CD4-positive, alpha-beta T cell (primary cell): ENCODE results near the gene NUFIP1. TPM values are rescaled to one million over a fixed set of nuclear protein-coding genes. Genes with fewer than 3 reads are reported as not detected.

Source experiments
- ATAC-seq: fragments of 200-7000 bp; cut with Tn5 transposase; one replicate; pipeline ENCODE4 v1.10.0; 2022; ENCODE audit warnings: mild to moderate bottlenecking; ENCODE audit not compliant: poor library complexity
- CTCF ChIA-PET: fragments of 350-600 bp; sonication (Branson Sonifier 250); formaldehyde crosslinking; loops from one replicate; lab custom pipeline; 2021; ENCODE audit warnings: antibody characterized with exemption, inconsistent platforms; lab: Charles Lee
- POLR2A ChIA-PET: fragments of 350-600 bp; sonication (Branson Sonifier 250); formaldehyde crosslinking; loops from one replicate; lab custom pipeline; 2021; ENCODE audit warnings: antibody characterized with exemption, inconsistent platforms; lab: Charles Lee
- DNase-seq, 14 experiments: peaks; one replicate each; pipeline ENCODE4 v3.0.0-alpha.2; 2013 to 2020; ENCODE audit warnings: mixed read lengths in 2 of 14
- H3K27ac ChIP-seq, 2 donors: one replicate each; pipeline versions ENCODE4 v1.5.1 to v1.7.0; 2013; ENCODE audit warnings: low read length in 2 of 2, low read depth in 1 of 2, mild to moderate bottlenecking in 1 of 2
- H3K27me3 ChIP-seq, 2 experiments: 1 replicate in 1 of 2; 2 replicates in 1 of 2; pipeline versions ENCODE4 v1.6.1 to v1.7.0; 2013; ENCODE audit warnings: low read length in 2 of 2, control low read depth in 1 of 2, mild to moderate bottlenecking in 1 of 2, moderate library complexity in 1 of 2; ENCODE audit not compliant: insufficient read depth in 2 of 2, control insufficient read depth in 1 of 2
- H3K36me3 ChIP-seq: one replicate; pipeline ENCODE4 v1.6.1; 2013; ENCODE audit warnings: low read length, control low read depth; ENCODE audit not compliant: insufficient read depth
- H3K4me1 ChIP-seq: one replicate; pipeline ENCODE4 v1.6.1; 2013; ENCODE audit warnings: low read length, control low read depth; ENCODE audit not compliant: insufficient read depth
- H3K4me3 ChIP-seq: one replicate; pipeline ENCODE4 v1.5.1; 2013; ENCODE audit warnings: mild to moderate bottlenecking, low read length, moderate library complexity
- H3K9me3 ChIP-seq, 2 experiments: 1 replicate in 1 of 2; 2 replicates in 1 of 2; pipeline versions ENCODE4 v1.6.1 to v1.7.0; 2013; ENCODE audit warnings: low read length in 2 of 2, mild to moderate bottlenecking in 2 of 2, control low read depth in 1 of 2, moderate library complexity in 1 of 2; ENCODE audit not compliant: control insufficient read depth in 1 of 2, insufficient read depth in 1 of 2
- H3K27ac Mint-ChIP-seq: one replicate; pipeline ENCODE4 v1.8.0; 2020; ENCODE audit warnings: mixed read lengths
- H3K27me3 Mint-ChIP-seq: one replicate; pipeline ENCODE4 v1.8.0; 2021; ENCODE audit warnings: mixed read lengths
- H3K36me3 Mint-ChIP-seq: one replicate; pipeline ENCODE4 v1.8.0; 2021; ENCODE audit warnings: low read depth, mixed read lengths
- H3K4me1 Mint-ChIP-seq: one replicate; pipeline ENCODE4 v1.8.0; 2021; ENCODE audit warnings: low read depth, mixed read lengths
- H3K4me3 Mint-ChIP-seq: one replicate; pipeline ENCODE4 v1.8.0; 2020; ENCODE audit warnings: mild to moderate bottlenecking, mixed read lengths
- H3K9me3 Mint-ChIP-seq: one replicate; pipeline ENCODE4 v1.8.0; 2020; ENCODE audit warnings: mixed read lengths
- intact Hi-C, 2 experiments: fragments of 100-400 bp; cut with DNase I in 1 of 2; cut with micrococcal nuclease in 1 of 2; formaldehyde crosslinking; loops; one replicate each; pipeline versions ENCODE4 v1.15.1 to v1.9.0; 2023 to 2025; cut with DNase I, micrococcal nuclease
- total RNA-seq, 174 experiments: library from RNA in 2 of 174; stranded (reverse) in 2 of 174; gene quantifications; one replicate each; pipeline ENCODE4 v1.2.3 and lab custom pipeline; 2021 to 2026
- TF ChIP-seq, protein P1 (sequence below): fragments of 200-600 bp; IDR thresholded peaks from one replicate; pipeline ENCODE4 v1.8.0; 2022; ENCODE audit warnings: antibody characterized with exemption, mild to moderate bottlenecking

The NUFIP1 gene
- total RNA-seq, 2 experiments from 2014 or later: 4.3 to 4.4 TPM

DNA sequence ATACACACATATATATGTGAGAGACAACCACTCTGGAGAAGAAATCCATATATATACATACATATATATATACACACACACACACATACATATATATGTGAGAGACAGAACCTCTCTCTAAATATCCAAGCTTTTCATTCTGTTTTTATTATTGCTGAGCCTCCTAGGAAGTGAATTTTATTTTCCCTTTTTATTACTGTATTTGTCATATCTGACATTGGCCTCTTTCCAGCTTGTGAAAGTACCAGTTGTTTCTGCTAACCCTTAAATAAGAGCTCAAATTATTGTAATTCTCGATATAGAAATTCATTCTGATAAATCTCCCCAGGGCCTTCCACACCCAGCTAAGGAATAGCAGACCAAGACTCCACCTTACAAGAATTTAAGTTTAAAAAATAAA is 81.0 kb downstream of the NUFIP1 start:
- no peaks in the 10 kb centered on the region for H3K36me3 ChIP-seq
- Mint-ChIP-seq H3K9me3 (peaks cover 5% of the 10 kb centered on the region), H3K4me1 (no peaks in the 10 kb centered on the region), H3K36me3 (no peaks in the 10 kb centered on the region), H3K4me3 (no peak overlapping the region), H3K27ac (no peak overlapping the region), H3K27me3 (no peaks in the 10 kb centered on the region)
- H3K4me1 ChIP-seq: no peaks in the 10 kb centered on the region
- ATAC-seq (no peak), DNase-seq (no peak)
- CTCF ChIA-PET: no interaction called here
- no peaks in the 10 kb centered on the region for H3K27me3 ChIP-seq
- H3K4me3 ChIP-seq: no peak overlapping the region
- TF ChIP-seq, protein P1, sequence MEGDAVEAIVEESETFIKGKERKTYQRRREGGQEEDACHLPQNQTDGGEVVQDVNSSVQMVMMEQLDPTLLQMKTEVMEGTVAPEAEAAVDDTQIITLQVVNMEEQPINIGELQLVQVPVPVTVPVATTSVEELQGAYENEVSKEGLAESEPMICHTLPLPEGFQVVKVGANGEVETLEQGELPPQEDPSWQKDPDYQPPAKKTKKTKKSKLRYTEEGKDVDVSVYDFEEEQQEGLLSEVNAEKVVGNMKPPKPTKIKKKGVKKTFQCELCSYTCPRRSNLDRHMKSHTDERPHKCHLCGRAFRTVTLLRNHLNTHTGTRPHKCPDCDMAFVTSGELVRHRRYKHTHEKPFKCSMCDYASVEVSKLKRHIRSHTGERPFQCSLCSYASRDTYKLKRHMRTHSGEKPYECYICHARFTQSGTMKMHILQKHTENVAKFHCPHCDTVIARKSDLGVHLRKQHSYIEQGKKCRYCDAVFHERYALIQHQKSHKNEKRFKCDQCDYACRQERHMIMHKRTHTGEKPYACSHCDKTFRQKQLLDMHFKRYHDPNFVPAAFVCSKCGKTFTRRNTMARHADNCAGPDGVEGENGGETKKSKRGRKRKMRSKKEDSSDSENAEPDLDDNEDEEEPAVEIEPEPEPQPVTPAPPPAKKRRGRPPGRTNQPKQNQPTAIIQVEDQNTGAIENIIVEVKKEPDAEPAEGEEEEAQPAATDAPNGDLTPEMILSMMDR: no peak
- intact Hi-C loops: no loop called here
- H3K9me3 ChIP-seq: peaks cover 6 to 11% of the 10 kb centered on the region in 2 experiments
- POLR2A ChIA-PET: no interaction called here
- no peak overlapping the region for H3K27ac ChIP-seq

DNA sequence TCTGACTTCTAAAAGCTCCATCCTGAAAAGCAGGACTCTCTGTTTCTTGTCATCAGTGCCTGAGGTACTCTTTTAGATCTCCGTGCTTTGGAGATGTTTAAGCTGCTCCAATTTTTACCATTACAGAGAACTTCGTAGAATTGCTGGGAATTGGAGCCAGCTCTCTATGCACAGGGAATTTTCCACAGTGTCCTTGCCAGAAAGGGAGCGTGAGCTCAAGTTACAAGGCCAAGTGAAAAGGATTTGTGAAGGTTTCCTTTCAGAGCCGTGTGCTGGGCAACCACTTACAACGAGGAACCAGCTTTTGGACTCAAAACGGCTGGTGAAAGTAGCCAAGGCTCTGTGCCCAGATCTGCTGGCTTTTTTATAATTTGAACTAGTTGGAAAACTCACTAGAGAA is 82.6 kb downstream of the NUFIP1 start:
- H3K4me1 ChIP-seq: no peaks in the 10 kb centered on the region
- H3K27ac Mint-ChIP-seq: no peak overlapping the region
- H3K36me3 Mint-ChIP-seq: no peaks in the 10 kb centered on the region
- TF ChIP-seq, protein P1: no peak
- ATAC-seq (no peak), DNase-seq (no peak)
- H3K36me3 ChIP-seq: no peaks in the 10 kb centered on the region
- no peak overlapping the region for H3K4me3 ChIP-seq
- POLR2A ChIA-PET: interaction anchor here (1.2 kb wide), 1 partner anchor 11 kb away, joined by 5 read pairs; no protein-coding TSS in a partner anchor
- H3K27me3 ChIP-seq: no peaks in the 10 kb centered on the region
- no peaks in the 10 kb centered on the region for H3K4me1 Mint-ChIP-seq
- no peak overlapping the region for H3K27ac ChIP-seq
- CTCF ChIA-PET: interaction anchor here (1.5 kb wide), 1 partner anchor 12 kb away, joined by 3 read pairs; no protein-coding TSS in a partner anchor
- H3K9me3 ChIP-seq: peaks cover 6 to 7% of the 10 kb centered on the region in 2 experiments
- intact Hi-C loops: no loop called here
- no peaks in the 10 kb centered on the region for H3K27me3 Mint-ChIP-seq
- H3K4me3 Mint-ChIP-seq: no peak overlapping the region
- H3K9me3 Mint-ChIP-seq: no peaks in the 10 kb centered on the region

DNA sequence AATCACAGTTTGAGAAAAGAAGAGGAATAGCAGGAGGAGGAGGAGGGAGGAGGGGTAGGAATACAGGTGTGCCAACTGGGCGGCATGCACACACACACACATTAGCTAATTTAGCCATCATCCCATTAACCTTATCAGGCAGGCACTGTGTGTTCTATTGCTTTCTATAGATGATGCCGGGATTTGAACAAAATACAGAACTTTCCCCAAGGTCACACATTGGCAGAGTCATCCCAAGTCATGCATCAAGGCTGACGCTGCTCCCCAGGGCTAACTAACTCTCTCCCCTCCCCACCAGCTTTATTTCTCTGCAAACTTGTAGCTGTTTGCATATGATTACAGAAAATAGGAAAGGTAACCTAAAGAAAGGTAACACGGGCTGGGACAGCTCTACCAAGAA is 83.0 kb downstream of the NUFIP1 start:
- no peaks in the 10 kb centered on the region for H3K27me3 ChIP-seq
- no peak overlapping the region for H3K4me3 ChIP-seq
- H3K36me3 Mint-ChIP-seq: no peaks in the 10 kb centered on the region
- H3K36me3 ChIP-seq: no peaks in the 10 kb centered on the region
- H3K9me3 Mint-ChIP-seq: no peaks in the 10 kb centered on the region
- ChIA-PET CTCF (interaction anchor here (1.5 kb wide), 1 partner anchor 12 kb away, joined by 3 read pairs; no protein-coding TSS in a partner anchor), POLR2A (interaction anchor here (1.2 kb wide), 1 partner anchor 11 kb away, joined by 5 read pairs; no protein-coding TSS in a partner anchor)
- H3K27ac ChIP-seq: no peak overlapping the region
- H3K9me3 ChIP-seq: peaks cover 2 to 6% of the 10 kb centered on the region in 2 experiments
- ATAC-seq (no peak), DNase-seq (no peak)
- H3K4me1 Mint-ChIP-seq: no peaks in the 10 kb centered on the region
- H3K27ac Mint-ChIP-seq: no peak overlapping the region
- no peak overlapping the region for H3K4me3 Mint-ChIP-seq
- H3K4me1 ChIP-seq: no peaks in the 10 kb centered on the region
- intact Hi-C loops: no loop called here
- TF ChIP-seq, protein P1: no peak
- H3K27me3 Mint-ChIP-seq: no peaks in the 10 kb centered on the region
